Measurements from ENCODE around the gene KCNMB4. TPM values are rescaled to one million over a fixed set of nuclear protein-coding genes. Genes with fewer than 3 reads are reported as not detected.

Gene KCNMB4
- total RNA-seq (2022) = 0.23 TPM in 1 of 2 replicates, not detected in the other
- Bru-seq, nascent RNA = percentile 26 among the genes with signal in this experiment
- percentile 32 among the genes with signal in this experiment for BruChase-seq, experiment 1, labeled RNA remaining after a 2-hour chase
- BruChase-seq, experiment 2, labeled RNA remaining after a 6-hour chase = percentile 28 among the genes with signal in this experiment
- long read RNA-seq, partial matches to known transcripts = 0 of 1 reads
- long read RNA-seq, other reads (novel, unspliced or antisense) = 1 of 1 reads

- Mint-ChIP-seq H3K4me1 (ENCODE audit: low read depth, unreplicated experiment) (no peaks in the 10 kb centered on the region), H3K27ac (ENCODE audit: unreplicated experiment) (peak within 1 kb of the TSS; percentile 58), H3K9me3 (ENCODE audit: unreplicated experiment) (no peaks in the 10 kb centered on the region), H3K27me3 (ENCODE audit: insufficient read depth, unreplicated experiment) (peaks cover 11% of the 10 kb centered on the region), H3K36me3 (ENCODE audit: insufficient read depth, unreplicated experiment) (peaks cover 4% of the 10 kb centered on the region), H3K4me3 (ENCODE audit: unreplicated experiment) (peak within 1 kb of the TSS; percentile 94)
- Histone ChIP-seq H3K9me3 (no peaks in the 10 kb centered on the region), H3K36me3 (ENCODE audit: control insufficient read depth, insufficient read depth, low read length) (no peaks in the 10 kb centered on the region), H3K4me1 (peaks cover 10% of the 10 kb centered on the region; the same call in 1 of the 2 replicates), H3K27me3 (replicated peaks; ENCODE audit: control insufficient read depth, insufficient read depth, low read length) (no peaks in the 10 kb centered on the region), H3K4me3 (ENCODE audit: low read depth, low read length) (peak within 1 kb of the TSS; percentile 53)
- no peak for TF ChIP-seq CTCF (IDR thresholded peaks at IDR 0.05; ENCODE audit: insufficient read depth in 1 of 2, low read depth in 1 of 2, low read length in 1 of 2, severe bottlenecking in 1 of 2, unreplicated experiment in 1 of 2)
- peak; percentile 69 to 83 for DNase-seq
- intact Hi-C loops (cut with micrococcal nuclease; ENCODE audit: unreplicated experiment) = loop anchor here (1.0 to 10.0 kb wide), 3 partner anchors 124 to 461 kb away; partner anchors contain the start of gene CNOT2
- CTCF ChIA-PET = interaction anchor here (1.7 kb wide), 1 partner anchor 211 kb away, joined by 3 read pairs; no protein-coding TSS in a partner anchor
- no TSS peak for BruUV-seq (replicated peaks)
- POLR2A ChIA-PET = no interaction called here
Observed at GRCh38 chr12:70365648-70366518, at the start of gene KCNMB4. KCNMB4 (plus strand) TSS chr12:70366290; CDS start chr12:70366735, 445 bp downstream.

GRCh38 chr12:70317781-70318180 lies 48.3 kb upstream of the KCNMB4 start:
- Mint-ChIP-seq H3K4me1 (ENCODE audit: low read depth, unreplicated experiment) (no peaks in the 10 kb centered on the region), H3K27me3 (ENCODE audit: insufficient read depth, unreplicated experiment) (no peaks in the 10 kb centered on the region), H3K36me3 (ENCODE audit: insufficient read depth, unreplicated experiment) (peaks cover 16% of the 10 kb centered on the region), H3K9me3 (ENCODE audit: unreplicated experiment) (no peaks in the 10 kb centered on the region), H3K4me3 (ENCODE audit: unreplicated experiment) (no peak overlapping the region), H3K27ac (ENCODE audit: unreplicated experiment) (no peak overlapping the region)
- H3K9me3 ChIP-seq = no peaks in the 10 kb centered on the region
- intact Hi-C loops (cut with micrococcal nuclease; ENCODE audit: unreplicated experiment) = no loop called here
- H3K36me3 ChIP-seq (ENCODE audit: control insufficient read depth, insufficient read depth, low read length) = no peaks in the 10 kb centered on the region
- no peak for DNase-seq
- H3K27me3 ChIP-seq (replicated peaks; ENCODE audit: control insufficient read depth, insufficient read depth, low read length) = no peaks in the 10 kb centered on the region
- CTCF ChIA-PET = no interaction called here
- no peaks in the 10 kb centered on the region for H3K4me1 ChIP-seq
- no TSS peak for BruUV-seq (replicated peaks)
- no peak for TF ChIP-seq CTCF (IDR thresholded peaks at IDR 0.05; ENCODE audit: insufficient read depth in 1 of 2, low read depth in 1 of 2, low read length in 1 of 2, severe bottlenecking in 1 of 2, unreplicated experiment in 1 of 2)
- H3K4me3 ChIP-seq (ENCODE audit: low read depth, low read length) = no peak overlapping the region
- POLR2A ChIA-PET = no interaction called here

GRCh38 chr12:70319605-70320004 lies 46.5 kb upstream of the KCNMB4 start:
- POLR2A ChIA-PET = no interaction called here
- DNase-seq = no peak
- CTCF ChIA-PET = no interaction called here
- no peaks in the 10 kb centered on the region for H3K27me3 Mint-ChIP-seq (ENCODE audit: insufficient read depth, unreplicated experiment)
- no peak for TF ChIP-seq CTCF (IDR thresholded peaks at IDR 0.05; ENCODE audit: insufficient read depth in 1 of 2, low read depth in 1 of 2, low read length in 1 of 2, severe bottlenecking in 1 of 2, unreplicated experiment in 1 of 2)
- no TSS peak for BruUV-seq (replicated peaks)
- intact Hi-C loops (cut with micrococcal nuclease; ENCODE audit: unreplicated experiment) = no loop called here
- H3K9me3 ChIP-seq = no peaks in the 10 kb centered on the region
- H3K27me3 ChIP-seq (replicated peaks; ENCODE audit: control insufficient read depth, insufficient read depth, low read length) = no peaks in the 10 kb centered on the region
- H3K4me1 ChIP-seq = no peaks in the 10 kb centered on the region
- no peaks in the 10 kb centered on the region for H3K9me3 Mint-ChIP-seq (ENCODE audit: unreplicated experiment)
- no peaks in the 10 kb centered on the region for H3K36me3 ChIP-seq (ENCODE audit: control insufficient read depth, insufficient read depth, low read length)
- H3K4me3 ChIP-seq (ENCODE audit: low read depth, low read length) = no peak overlapping the region
- no peaks in the 10 kb centered on the region for H3K4me1 Mint-ChIP-seq (ENCODE audit: low read depth, unreplicated experiment)
- H3K36me3 Mint-ChIP-seq (ENCODE audit: insufficient read depth, unreplicated experiment) = peaks cover 7% of the 10 kb centered on the region
- no peak overlapping the region for H3K4me3 Mint-ChIP-seq (ENCODE audit: unreplicated experiment)
- no peak overlapping the region for H3K27ac Mint-ChIP-seq (ENCODE audit: unreplicated experiment)
